22Rv1 (cell line): ENCODE data around the gene FRMD1.
A peak's percentile ranks its signal among the peaks of the same experiment; 100 is the strongest.

Source experiments
- H3K27ac ChIP-seq: fragments of 450-650 bp; 2 replicates; pipeline ENCODE4 v1.5.1; 2017
- ZFX ChIP-seq: fragments of 450-650 bp; IDR thresholded peaks from 2 replicates; pipeline ENCODE4 v1.6.1; 2017; ENCODE audit warnings: antibody characterized with exemption, borderline replicate concordance
- TF ChIP-seq, protein P1 (sequence below): fragments of 450-650 bp; IDR thresholded peaks from 2 replicates; pipeline ENCODE4 v1.5.1; 2017; ENCODE audit warnings: mild to moderate bottlenecking

Gene FRMD1

DNA sequence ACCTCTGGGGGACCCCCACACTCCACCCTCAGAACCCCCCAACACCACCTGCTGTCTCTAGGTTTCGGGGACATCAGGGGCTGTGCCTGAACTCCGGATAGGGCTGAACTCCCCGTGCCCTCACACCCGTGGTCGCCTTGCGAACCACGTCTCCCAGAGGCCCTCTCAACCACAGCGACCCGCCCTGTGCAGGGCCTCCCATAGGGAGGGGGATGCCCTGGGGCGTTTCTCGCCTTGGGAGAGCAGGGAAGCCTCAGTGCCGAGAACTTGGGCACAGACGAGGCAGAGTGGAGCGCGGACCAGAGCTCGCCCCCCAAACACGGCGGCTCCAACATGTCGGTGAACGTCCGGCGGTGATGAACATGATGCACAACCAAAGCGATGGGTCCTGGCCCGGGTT is 6.8 kb downstream of the FRMD1 start:
- no peak overlapping the region for H3K27ac ChIP-seq
- TF ChIP-seq ZFX: no peak

DNA sequence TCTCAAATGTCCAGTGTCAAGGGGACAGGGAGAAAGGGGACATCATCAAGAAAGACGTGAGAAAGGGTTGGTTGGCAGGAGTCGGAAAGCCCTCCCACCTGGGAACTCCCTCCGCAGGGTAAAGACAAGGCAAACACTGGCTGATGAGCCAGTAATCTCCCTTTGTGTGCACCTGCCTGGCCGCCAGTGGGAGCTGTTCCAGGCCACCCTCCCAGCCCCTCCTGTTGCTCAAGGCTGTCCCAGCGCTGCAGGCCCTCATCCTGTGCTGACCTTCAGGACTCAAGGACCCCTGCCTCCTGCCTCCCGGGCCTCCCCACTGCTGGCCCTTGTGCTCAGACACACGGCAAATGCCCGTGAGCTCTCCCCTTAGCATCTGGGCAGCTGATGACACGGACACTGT is 7.4 kb downstream of the FRMD1 start:
- no peak overlapping the region for H3K27ac ChIP-seq
- TF ChIP-seq, protein P1, sequence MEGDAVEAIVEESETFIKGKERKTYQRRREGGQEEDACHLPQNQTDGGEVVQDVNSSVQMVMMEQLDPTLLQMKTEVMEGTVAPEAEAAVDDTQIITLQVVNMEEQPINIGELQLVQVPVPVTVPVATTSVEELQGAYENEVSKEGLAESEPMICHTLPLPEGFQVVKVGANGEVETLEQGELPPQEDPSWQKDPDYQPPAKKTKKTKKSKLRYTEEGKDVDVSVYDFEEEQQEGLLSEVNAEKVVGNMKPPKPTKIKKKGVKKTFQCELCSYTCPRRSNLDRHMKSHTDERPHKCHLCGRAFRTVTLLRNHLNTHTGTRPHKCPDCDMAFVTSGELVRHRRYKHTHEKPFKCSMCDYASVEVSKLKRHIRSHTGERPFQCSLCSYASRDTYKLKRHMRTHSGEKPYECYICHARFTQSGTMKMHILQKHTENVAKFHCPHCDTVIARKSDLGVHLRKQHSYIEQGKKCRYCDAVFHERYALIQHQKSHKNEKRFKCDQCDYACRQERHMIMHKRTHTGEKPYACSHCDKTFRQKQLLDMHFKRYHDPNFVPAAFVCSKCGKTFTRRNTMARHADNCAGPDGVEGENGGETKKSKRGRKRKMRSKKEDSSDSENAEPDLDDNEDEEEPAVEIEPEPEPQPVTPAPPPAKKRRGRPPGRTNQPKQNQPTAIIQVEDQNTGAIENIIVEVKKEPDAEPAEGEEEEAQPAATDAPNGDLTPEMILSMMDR: peak; percentile 38
- no peak for TF ChIP-seq ZFX

DNA sequence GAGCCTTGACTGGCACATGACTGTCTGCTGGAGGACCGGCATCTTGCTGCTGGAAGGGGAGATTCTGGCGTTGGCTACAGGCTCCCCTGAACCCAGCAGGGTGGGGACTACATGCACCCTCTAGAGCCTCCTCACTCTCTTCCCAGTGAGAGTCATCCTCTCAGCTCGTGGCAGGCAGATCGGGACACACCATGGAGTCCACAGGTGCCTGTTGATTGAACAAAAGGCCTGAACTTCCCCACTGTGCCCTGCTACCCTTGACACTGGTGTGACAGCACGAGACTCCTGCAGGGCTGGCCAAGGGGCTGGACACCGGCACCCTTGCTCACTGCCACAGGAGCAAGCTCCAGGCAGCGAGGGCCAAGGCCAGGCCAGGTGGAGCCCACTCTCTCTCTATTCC is 8.2 kb downstream of the FRMD1 start:
- TF ChIP-seq ZFX: no peak
- H3K27ac ChIP-seq: no peak overlapping the region

DNA sequence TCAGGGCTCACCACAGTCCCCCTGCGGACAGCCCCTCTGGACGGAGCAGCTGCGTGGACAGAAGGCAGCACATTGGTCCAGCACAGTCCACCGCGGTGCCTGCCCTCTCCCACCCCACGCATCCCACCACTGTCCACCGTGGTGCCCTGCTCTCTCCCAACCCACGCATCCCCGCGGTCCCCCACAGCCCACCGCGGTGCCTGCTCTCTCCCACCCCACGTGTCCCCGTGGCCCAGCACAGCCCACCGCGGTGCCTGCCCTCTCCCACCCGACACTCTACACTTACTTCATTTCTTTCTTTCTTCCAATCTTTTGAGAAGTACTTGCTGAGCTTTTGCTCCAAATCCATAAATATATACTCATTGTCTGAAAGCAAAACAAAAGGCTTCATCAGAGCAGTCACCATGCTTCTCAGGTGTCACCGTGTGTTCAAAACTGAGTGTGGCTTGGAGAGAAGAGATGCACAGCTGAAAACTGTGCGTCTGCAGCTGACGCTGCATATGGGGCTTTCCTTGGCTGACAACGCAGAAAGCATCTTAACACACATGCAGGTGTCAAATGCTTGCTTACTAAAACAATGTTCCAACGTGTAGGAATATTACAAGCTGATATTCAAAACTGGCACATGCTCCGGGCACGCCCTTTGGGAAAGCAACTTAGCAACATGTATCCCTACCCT is 11.8 kb downstream of the FRMD1 start:
- no peak overlapping the region for H3K27ac ChIP-seq
- TF ChIP-seq, protein P1: no peak
- no peak for TF ChIP-seq ZFX

DNA sequence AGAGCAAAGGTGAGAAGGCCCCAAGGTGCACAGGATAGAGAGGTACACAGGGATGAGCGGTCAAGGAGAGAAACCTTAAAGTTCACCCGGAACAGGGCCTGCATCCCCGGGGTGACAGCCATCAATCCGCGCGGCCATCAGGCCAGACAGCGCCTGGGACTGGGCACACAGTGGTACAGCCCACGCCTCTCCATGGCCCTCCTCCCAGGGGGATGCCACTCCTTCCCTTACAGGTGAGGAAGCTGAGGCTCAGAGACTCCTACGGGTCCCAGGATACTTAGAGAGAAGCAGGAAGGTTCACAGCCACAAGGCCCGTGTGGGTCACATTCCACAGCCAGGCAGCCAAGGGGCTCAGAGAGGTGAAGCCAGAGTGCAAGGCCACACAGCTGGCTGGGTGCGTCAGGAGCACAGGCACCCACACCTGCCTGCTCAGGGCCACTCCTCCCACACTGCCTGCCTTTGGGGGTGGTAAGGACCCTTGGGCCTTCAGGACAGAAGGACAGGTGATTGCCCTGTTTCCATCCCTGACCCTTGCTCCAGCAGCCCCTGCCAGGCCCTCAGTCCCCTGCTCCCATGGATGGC is 14.7 kb downstream of the FRMD1 start:
- no peak overlapping the region for H3K27ac ChIP-seq
- TF ChIP-seq ZFX: no peak
- TF ChIP-seq, protein P1: no peak

DNA sequence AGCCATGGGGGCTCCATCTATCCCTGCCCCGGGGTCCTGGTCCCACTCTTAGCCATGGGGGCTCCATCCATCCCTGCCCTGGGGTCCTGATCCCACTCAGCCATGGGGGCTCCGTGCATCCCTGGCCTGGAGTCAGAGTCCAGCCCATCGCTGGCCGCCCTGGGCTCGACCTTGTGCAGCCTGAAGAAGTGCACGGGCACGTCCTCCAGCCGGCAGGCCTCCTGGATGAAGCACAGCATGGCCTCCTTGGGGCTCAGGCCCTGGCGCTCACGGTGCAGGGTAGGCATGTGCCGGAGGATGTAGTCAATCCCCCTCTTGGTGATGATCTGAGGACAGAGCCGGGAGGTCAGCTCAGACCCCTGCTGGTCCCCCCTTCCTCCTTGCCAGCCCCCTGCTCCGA is 15.6 kb downstream of the FRMD1 start:
- no peak for TF ChIP-seq ZFX
- TF ChIP-seq, protein P1: no peak
- no peak overlapping the region for H3K27ac ChIP-seq

DNA sequence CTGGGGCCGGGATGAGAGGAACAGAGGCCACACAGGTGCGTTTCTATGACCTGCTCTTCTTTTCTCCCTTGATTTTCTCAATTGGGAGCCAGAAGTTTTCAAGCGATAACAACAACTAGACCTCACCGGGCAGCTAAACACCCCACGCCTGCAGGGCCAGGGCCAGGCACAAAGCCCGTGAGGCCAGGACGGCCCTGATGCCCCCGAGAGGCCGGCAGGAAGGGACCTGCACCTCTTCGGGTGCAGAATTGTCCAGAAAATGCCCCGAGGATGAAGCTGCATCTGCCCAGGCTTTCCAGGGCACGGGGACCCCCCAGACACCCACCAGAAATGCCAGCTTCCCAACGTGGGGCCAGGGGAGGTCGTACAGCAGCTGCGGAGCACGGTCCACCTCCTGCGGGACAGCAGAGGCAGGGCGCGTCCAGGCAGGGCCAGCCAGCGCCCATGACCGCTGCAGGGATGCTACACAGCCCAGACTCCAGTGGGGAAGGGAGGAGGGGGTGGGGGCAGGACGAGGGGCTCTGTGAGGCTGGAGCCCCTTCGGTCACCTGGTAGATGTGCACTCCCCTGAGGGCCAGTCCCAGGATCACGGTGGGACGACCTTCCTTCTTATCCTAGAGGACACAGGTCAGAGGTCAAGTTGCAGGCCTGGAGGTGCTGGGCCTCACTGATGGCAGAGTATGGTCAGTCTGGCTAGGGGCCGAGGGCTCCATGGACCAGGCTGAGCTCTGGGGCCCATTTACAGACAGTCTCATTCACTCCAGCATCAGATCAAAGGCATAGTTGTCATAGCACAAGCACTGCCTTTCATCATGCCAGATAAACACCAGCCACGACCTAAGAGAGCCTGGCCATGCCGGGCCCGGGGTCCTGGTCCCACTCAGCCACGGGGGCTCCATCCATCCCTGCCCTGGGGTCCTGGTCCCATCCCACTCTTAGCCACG is 16.4 kb downstream of the FRMD1 start:
- TF ChIP-seq, protein P1: no peak
- no peak for TF ChIP-seq ZFX
- no peak overlapping the region for H3K27ac ChIP-seq
